Measurements from ENCODE around the gene TUBGCP2.

The TUBGCP2 gene, protein sequence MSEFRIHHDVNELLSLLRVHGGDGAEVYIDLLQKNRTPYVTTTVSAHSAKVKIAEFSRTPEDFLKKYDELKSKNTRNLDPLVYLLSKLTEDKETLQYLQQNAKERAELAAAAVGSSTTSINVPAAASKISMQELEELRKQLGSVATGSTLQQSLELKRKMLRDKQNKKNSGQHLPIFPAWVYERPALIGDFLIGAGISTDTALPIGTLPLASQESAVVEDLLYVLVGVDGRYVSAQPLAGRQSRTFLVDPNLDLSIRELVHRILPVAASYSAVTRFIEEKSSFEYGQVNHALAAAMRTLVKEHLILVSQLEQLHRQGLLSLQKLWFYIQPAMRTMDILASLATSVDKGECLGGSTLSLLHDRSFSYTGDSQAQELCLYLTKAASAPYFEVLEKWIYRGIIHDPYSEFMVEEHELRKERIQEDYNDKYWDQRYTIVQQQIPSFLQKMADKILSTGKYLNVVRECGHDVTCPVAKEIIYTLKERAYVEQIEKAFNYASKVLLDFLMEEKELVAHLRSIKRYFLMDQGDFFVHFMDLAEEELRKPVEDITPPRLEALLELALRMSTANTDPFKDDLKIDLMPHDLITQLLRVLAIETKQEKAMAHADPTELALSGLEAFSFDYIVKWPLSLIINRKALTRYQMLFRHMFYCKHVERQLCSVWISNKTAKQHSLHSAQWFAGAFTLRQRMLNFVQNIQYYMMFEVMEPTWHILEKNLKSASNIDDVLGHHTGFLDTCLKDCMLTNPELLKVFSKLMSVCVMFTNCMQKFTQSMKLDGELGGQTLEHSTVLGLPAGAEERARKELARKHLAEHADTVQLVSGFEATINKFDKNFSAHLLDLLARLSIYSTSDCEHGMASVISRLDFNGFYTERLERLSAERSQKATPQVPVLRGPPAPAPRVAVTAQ

DNA sequence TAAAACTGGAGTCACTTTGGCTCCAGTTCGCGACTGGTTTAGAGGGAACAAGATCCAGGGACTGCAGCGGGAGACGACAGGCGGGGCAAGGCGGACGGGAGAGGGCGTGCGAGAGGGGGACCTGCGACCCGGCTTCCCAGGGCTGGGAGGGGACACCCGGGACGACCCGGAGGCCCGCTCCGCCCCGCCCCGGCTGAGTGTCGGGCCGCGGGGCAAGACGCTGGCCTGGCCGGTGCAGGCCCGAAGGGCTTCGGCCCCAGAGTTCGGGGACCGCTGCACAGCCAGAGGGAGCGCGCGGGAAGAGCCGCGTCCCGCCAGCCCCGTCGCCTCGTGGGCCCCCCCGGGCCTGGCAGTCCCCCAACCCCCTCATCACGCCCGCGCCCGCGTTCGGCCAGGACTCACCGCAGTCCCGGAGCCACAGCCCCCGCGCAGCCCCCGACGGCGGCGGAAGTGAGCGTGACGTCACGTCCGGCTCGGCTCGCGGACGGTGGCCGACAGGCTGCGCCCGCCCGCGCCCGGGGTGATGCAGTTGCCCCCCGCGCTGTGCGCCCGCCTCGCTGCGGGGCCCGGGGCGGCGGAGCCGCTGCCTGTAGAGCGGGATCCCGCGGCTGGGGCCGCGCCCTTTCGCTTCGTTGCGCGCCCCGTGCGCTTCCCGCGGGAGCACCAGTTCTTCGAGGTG lies at the start of gene TUBGCP2, which contains the start of gene ZNF511:
TUBGCP2 (minus strand) TSS at position 452 of the 679 bp plus-strand sequence. CDS start 5,931 bp downstream, outside the sequence.
ZNF511 (plus strand) TSS at position 494 of the 679 bp plus-strand sequence; CDS start at position 524, 30 bp downstream.
- peak; percentile 92 for DNase-seq (ENCODE audit: extremely low spot score)
- TF ChIP-seq HDGF (IDR thresholded peaks at IDR 0.05; ENCODE audit: borderline replicate concordance) (no peak), FOXM1 (IDR thresholded peaks at IDR 0.05; ENCODE audit: borderline replicate concordance) (peak; percentile 95; the same call in 1 of the 2 replicates), NFRKB (IDR thresholded peaks at IDR 0.05) (no peak), LEF1 (IDR thresholded peaks at IDR 0.05; ENCODE audit: borderline replicate concordance) (peak; percentile 78; the same call in 1 of the 2 replicates), TARDBP (IDR thresholded peaks at IDR 0.05) (no peak), SP1 (IDR thresholded peaks at IDR 0.05) (no peak), ARNT (IDR thresholded peaks at IDR 0.05) (peak; percentile 60), BHLHE40 (IDR thresholded peaks at IDR 0.05; ENCODE audit: borderline replicate concordance) (no peak)
- CTCF ChIA-PET = interaction anchor here (0.9 kb wide), 1 partner anchor 20 kb away, joined by 3 read pairs; no protein-coding TSS in a partner anchor
- POLR2A ChIA-PET = interaction anchor here (1.0 kb wide), 1 partner anchor 21 kb away, joined by 3 read pairs; no protein-coding TSS in a partner anchor

GRCh38 chr10:133357285-133358161 lies 48.9 kb upstream of the TUBGCP2 start, which contains the start of gene FUOM:
FUOM (minus strand) TSS chr10:133358019; CDS start chr10:133358007, 12 bp downstream.
- CTCF ChIA-PET = interaction anchor here (1.1 kb wide), 1 partner anchor 17 kb away, joined by 4 read pairs; no protein-coding TSS in a partner anchor
- no peak for TF ChIP-seq NFRKB (IDR thresholded peaks at IDR 0.05)
- no peak for TF ChIP-seq TARDBP (IDR thresholded peaks at IDR 0.05)
- TF ChIP-seq, protein P1, sequence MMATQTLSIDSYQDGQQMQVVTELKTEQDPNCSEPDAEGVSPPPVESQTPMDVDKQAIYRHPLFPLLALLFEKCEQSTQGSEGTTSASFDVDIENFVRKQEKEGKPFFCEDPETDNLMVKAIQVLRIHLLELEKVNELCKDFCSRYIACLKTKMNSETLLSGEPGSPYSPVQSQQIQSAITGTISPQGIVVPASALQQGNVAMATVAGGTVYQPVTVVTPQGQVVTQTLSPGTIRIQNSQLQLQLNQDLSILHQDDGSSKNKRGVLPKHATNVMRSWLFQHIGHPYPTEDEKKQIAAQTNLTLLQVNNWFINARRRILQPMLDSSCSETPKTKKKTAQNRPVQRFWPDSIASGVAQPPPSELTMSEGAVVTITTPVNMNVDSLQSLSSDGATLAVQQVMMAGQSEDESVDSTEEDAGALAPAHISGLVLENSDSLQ (IDR thresholded peaks at IDR 0.05) = no peak
- TF ChIP-seq ARNT (IDR thresholded peaks at IDR 0.05) = no peak
- no peak for TF ChIP-seq SUZ12 (IDR thresholded peaks at IDR 0.05)
- no peak for TF ChIP-seq FOXA1 (IDR thresholded peaks at IDR 0.05)
- TF ChIP-seq BHLHE40 (IDR thresholded peaks at IDR 0.05; ENCODE audit: borderline replicate concordance) = no peak
- 0 out of 2 replicates have a peak, but pooled peaks have one; percentile 45 for TF ChIP-seq LEF1 (IDR thresholded peaks at IDR 0.05; ENCODE audit: borderline replicate concordance)
- no peak for TF ChIP-seq HDGF (IDR thresholded peaks at IDR 0.05; ENCODE audit: borderline replicate concordance)
- TF ChIP-seq ELF4 (IDR thresholded peaks at IDR 0.05) = no peak
- peak; percentile 50; the same call in 1 of the 2 replicates for TF ChIP-seq L3MBTL2 (conservative IDR thresholded peaks at IDR 0.05)
- POLR2A ChIA-PET = interaction anchor here (0.7 to 1.9 kb wide), 8 partner anchors 10 to 44 kb away, joined by 3 to 12 read pairs (median 4); partner anchors contain the start of genes ECHS1 and PRAP1
- DNase-seq (ENCODE audit: extremely low spot score) = peak; percentile 98

GRCh38 chr10:133356549-133357284 lies 48.0 kb upstream of the TUBGCP2 start:
- CTCF ChIA-PET = interaction anchor here (1.2 kb wide), 1 partner anchor 27 kb away, joined by 3 read pairs; no protein-coding TSS in a partner anchor
- TF ChIP-seq ELF4 (IDR thresholded peaks at IDR 0.05) (no peak), CTBP1 (IDR thresholded peaks at IDR 0.05; ENCODE audit: borderline replicate concordance) (no peak), ZNF384 (IDR thresholded peaks at IDR 0.05) (no peak), SP1 (IDR thresholded peaks at IDR 0.05) (no peak), LEF1 (IDR thresholded peaks at IDR 0.05; ENCODE audit: borderline replicate concordance) (no peak), FOXA1 (IDR thresholded peaks at IDR 0.05) (no peak), SUZ12 (IDR thresholded peaks at IDR 0.05) (no peak), ARNT (IDR thresholded peaks at IDR 0.05) (no peak), BHLHE40 (IDR thresholded peaks at IDR 0.05; ENCODE audit: borderline replicate concordance) (no peak), NFRKB (IDR thresholded peaks at IDR 0.05) (no peak), FOXM1 (IDR thresholded peaks at IDR 0.05; ENCODE audit: borderline replicate concordance) (no peak), HDGF (IDR thresholded peaks at IDR 0.05; ENCODE audit: borderline replicate concordance) (no peak), L3MBTL2 (conservative IDR thresholded peaks at IDR 0.05) (no peak), TARDBP (IDR thresholded peaks at IDR 0.05) (no peak)
- TF ChIP-seq, protein P1 (IDR thresholded peaks at IDR 0.05) = no peak
- POLR2A ChIA-PET = interaction anchor here (0.7 to 1.9 kb wide), 6 partner anchors 9 to 43 kb away, joined by 3 to 12 read pairs (median 4); partner anchors contain the start of genes ECHS1 and PRAP1
- no peak for DNase-seq (ENCODE audit: extremely low spot score)

DNA sequence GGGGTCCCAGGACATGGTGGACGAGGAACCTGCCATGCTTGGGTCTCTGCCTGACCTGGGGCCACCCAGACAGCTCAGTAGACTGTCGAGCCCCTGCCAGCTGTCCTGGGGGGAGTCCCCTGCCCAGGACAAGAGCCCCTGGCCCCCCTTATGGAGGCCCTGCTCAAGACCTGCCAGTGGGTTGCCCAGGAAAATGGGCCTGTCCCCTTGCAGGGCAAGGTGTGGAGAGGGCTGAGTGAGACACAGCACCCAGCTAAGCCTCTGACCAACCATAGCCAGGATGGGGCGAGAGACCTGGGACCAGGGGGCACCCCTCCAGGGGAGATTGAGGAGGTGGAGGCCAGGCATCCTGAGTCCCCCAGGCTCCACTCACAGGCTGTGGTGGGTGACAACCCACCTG lies 47.3 kb upstream of the TUBGCP2 start:
- ChIA-PET CTCF (interaction anchor here (1.2 kb wide), 1 partner anchor 26 kb away, joined by 3 read pairs; no protein-coding TSS in a partner anchor), POLR2A (no interaction called here)
- no peak for TF ChIP-seq L3MBTL2 (conservative IDR thresholded peaks at IDR 0.05)
- no peak for DNase-seq (ENCODE audit: extremely low spot score)
